Gastroesophageal sphincter (tissue), 3 donors: ENCODE results near the gene TRAPPC13.

Experiments used
- POLR2A ChIP-seq, 2 donors: fragments of 450-650 bp; IDR thresholded peaks; one replicate each; pipeline ENCODE4 v1.6.1; 2017; ENCODE audit warnings: antibody characterized with exemption in 2 of 2, mild to moderate bottlenecking in 2 of 2, moderate library complexity in 1 of 2
- TF ChIP-seq, protein P1 (sequence below), 4 experiments: fragments of 200-600 bp in 2 of 4; fragments of 450-650 bp in 2 of 4; sonication (generic) in 1 of 4; IDR thresholded peaks; one replicate each; pipeline ENCODE4 v1.5.1; 2017 to 2019; ENCODE audit warnings: antibody characterized with exemption in 4 of 4, mild to moderate bottlenecking in 2 of 4, moderate library complexity in 2 of 4

DNA sequence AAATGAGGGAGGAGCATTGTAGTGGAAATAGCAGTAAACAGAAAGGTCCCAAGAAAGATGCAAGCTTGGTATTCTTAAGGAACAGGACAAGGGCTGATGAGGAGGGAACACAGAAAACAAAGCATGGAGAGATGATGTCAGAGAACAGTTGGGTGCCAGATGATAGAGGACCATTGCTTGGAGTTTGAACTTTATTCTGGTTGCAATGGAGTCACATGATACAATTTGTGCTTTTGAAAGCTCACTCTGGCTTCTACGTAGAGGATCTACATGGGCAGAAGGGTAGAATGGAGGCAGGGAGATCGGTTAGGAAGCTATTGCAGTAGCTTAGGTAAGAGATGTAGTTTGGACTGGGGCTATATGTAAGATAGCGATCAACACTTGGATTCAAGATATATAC, 57.3 kb downstream of the TRAPPC13 start:
- TF ChIP-seq POLR2A (IDR thresholded peaks at IDR 0.05) = no peak
- TF ChIP-seq, protein P1, sequence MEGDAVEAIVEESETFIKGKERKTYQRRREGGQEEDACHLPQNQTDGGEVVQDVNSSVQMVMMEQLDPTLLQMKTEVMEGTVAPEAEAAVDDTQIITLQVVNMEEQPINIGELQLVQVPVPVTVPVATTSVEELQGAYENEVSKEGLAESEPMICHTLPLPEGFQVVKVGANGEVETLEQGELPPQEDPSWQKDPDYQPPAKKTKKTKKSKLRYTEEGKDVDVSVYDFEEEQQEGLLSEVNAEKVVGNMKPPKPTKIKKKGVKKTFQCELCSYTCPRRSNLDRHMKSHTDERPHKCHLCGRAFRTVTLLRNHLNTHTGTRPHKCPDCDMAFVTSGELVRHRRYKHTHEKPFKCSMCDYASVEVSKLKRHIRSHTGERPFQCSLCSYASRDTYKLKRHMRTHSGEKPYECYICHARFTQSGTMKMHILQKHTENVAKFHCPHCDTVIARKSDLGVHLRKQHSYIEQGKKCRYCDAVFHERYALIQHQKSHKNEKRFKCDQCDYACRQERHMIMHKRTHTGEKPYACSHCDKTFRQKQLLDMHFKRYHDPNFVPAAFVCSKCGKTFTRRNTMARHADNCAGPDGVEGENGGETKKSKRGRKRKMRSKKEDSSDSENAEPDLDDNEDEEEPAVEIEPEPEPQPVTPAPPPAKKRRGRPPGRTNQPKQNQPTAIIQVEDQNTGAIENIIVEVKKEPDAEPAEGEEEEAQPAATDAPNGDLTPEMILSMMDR (IDR thresholded peaks at IDR 0.05) = no peak
